Panc1 (cell line): ENCODE measurements around the gene COL23A1. TPM values are rescaled to one million over a fixed set of nuclear protein-coding genes. Genes with fewer than 3 reads are reported as not detected.

Experiments
- ATAC-seq: fragments of 200-7000 bp; cut with Tn5 transposase; 2 replicates; pipeline ENCODE4 v1.9.1; 2020; ENCODE audit warnings: mild to moderate bottlenecking, moderate library complexity
- BruUV-seq: library from RNA; stranded (reverse); fragments of 400-500 nt; replicated peaks from 2 replicates; lab custom pipeline; 2021; lab: Mats Ljungman, UMichigan
- CTCF ChIA-PET: fragments of 300-600 bp; sonication (Branson Sonifier 250); formaldehyde crosslinking; loops from one replicate; lab custom pipeline; 2022; ENCODE audit warnings: antibody characterized with exemption; lab: Charles Lee
- POLR2A ChIA-PET: fragments of 300-600 bp; sonication (Branson Sonifier 250); formaldehyde crosslinking; loops from one replicate; lab custom pipeline; 2022; ENCODE audit warnings: antibody characterized with exemption; lab: Charles Lee
- DNase-seq: peaks from one replicate; pipeline ENCODE4 v3.0.0-alpha.2; 2010; ENCODE audit warnings: low read depth, low spot score
- H3K27ac ChIP-seq: 2 replicates; pipeline ENCODE4 v1.5.1; 2011; ENCODE audit warnings: mild to moderate bottlenecking, low read length, inconsistent platforms
- H3K27me3 ChIP-seq: fragments of 200-500 bp; sonication (Bioruptor generic); 2 replicates; pipeline ENCODE4 v1.6.0; 2014; ENCODE audit warnings: low read length, inconsistent platforms; ENCODE audit not compliant: control insufficient read depth, insufficient read depth
- H3K36me3 ChIP-seq: fragments of 200-500 bp; sonication (Bioruptor generic); 2 replicates; pipeline ENCODE4 v1.5.1; 2014; ENCODE audit warnings: inconsistent platforms, mild to moderate bottlenecking, low read length, moderate library complexity; ENCODE audit not compliant: control insufficient read depth, insufficient read depth
- H3K4me1 ChIP-seq: 2 replicates; pipeline ENCODE4 v1.5.1; 2011; ENCODE audit warnings: inconsistent platforms, mild to moderate bottlenecking, low read length, moderate library complexity; ENCODE audit not compliant: control insufficient read depth, insufficient read depth
- H3K4me3 ChIP-seq, 2 experiments: 2 replicates each; pipeline ENCODE4 v1.5.1; 2011 to 2012; ENCODE audit warnings: low read depth in 2 of 2, low read length in 2 of 2, mild to moderate bottlenecking in 2 of 2, inconsistent platforms in 1 of 2, moderate library complexity in 1 of 2
- H3K9me3 ChIP-seq: fragments of 200-500 bp; sonication (Bioruptor generic); 2 replicates; pipeline ENCODE4 v1.5.1; 2014; ENCODE audit warnings: low read depth, mild to moderate bottlenecking, inconsistent platforms, low read length, moderate library complexity; ENCODE audit not compliant: control insufficient read depth, insufficient read depth
- POLR2AphosphoS5 ChIP-seq: IDR thresholded peaks from 2 replicates; pipeline ENCODE4 v1.6.1; 2012; ENCODE audit warnings: mild to moderate bottlenecking, low read depth, low read length, moderate library complexity
- SIN3A ChIP-seq: IDR thresholded peaks from 2 replicates; pipeline ENCODE4 v1.6.1; 2012; ENCODE audit warnings: low read depth, mild to moderate bottlenecking, low read length, moderate library complexity, borderline replicate concordance; ENCODE audit not compliant: insufficient read depth
- TCF7L2 ChIP-seq: IDR thresholded peaks from 2 replicates; pipeline ENCODE4 v1.6.1; 2011; ENCODE audit warnings: mild to moderate bottlenecking, low read depth, low read length, inconsistent platforms
- in situ Hi-C: cut with HindIII; loops from 2 replicates; pipeline ENCODE4 v1.10.0; 2016; ENCODE audit warnings: low sequenced_read_pairs, low pct_unique_long_range_greater_than_20kb
- intact Hi-C: fragments of 100-400 bp; cut with micrococcal nuclease; formaldehyde crosslinking; loops from one replicate; pipeline ENCODE4 v1.10.0; 2022; ENCODE audit not compliant: unreplicated experiment
- total RNA-seq: library from RNA; stranded (reverse); gene quantifications from one replicate; pipeline ENCODE4 v1.2.1, GENCODE V29; 2021; ENCODE audit not compliant: unreplicated experiment
- TF ChIP-seq, protein P1 (sequence below), 2 experiments: IDR thresholded peaks; 2 replicates each; pipeline ENCODE4 v1.6.1; 2011 to 2012; ENCODE audit warnings: low read depth in 2 of 2, control low read depth in 1 of 2, low read length in 1 of 2, mild to moderate bottlenecking in 1 of 2, moderate library complexity in 1 of 2; ENCODE audit not compliant: insufficient read depth in 1 of 2
- TF ChIP-seq, protein P2 (sequence below): fragments of 450-650 bp; IDR thresholded peaks from 2 replicates; pipeline ENCODE4 v1.5.1; 2017; ENCODE audit warnings: mild to moderate bottlenecking

COL23A1 gene
- total RNA-seq, 1 experiment from 2014 or later, result 0.05 TPM

GRCh38 chr5:178606269-178606668 lies 16.1 kb upstream of the COL23A1 start:
- intact Hi-C loops (no loop called here), in situ Hi-C loops (no loop called here)
- no TSS peak for BruUV-seq
- Histone ChIP-seq H3K36me3 (peaks cover 44% of the 10 kb centered on the region), H3K4me3 (no peak overlapping the region), H3K9me3 (no peaks in the 10 kb centered on the region; the same call in 1 of the 2 replicates), H3K27me3 (no peaks in the 10 kb centered on the region), H3K27ac (no peak overlapping the region), H3K4me1 (no peaks in the 10 kb centered on the region)
- no peak for DNase-seq
- CTCF ChIA-PET, result no interaction called here
- no peak for ATAC-seq
- no peak for TF ChIP-seq TCF7L2
- TF ChIP-seq, protein P1, sequence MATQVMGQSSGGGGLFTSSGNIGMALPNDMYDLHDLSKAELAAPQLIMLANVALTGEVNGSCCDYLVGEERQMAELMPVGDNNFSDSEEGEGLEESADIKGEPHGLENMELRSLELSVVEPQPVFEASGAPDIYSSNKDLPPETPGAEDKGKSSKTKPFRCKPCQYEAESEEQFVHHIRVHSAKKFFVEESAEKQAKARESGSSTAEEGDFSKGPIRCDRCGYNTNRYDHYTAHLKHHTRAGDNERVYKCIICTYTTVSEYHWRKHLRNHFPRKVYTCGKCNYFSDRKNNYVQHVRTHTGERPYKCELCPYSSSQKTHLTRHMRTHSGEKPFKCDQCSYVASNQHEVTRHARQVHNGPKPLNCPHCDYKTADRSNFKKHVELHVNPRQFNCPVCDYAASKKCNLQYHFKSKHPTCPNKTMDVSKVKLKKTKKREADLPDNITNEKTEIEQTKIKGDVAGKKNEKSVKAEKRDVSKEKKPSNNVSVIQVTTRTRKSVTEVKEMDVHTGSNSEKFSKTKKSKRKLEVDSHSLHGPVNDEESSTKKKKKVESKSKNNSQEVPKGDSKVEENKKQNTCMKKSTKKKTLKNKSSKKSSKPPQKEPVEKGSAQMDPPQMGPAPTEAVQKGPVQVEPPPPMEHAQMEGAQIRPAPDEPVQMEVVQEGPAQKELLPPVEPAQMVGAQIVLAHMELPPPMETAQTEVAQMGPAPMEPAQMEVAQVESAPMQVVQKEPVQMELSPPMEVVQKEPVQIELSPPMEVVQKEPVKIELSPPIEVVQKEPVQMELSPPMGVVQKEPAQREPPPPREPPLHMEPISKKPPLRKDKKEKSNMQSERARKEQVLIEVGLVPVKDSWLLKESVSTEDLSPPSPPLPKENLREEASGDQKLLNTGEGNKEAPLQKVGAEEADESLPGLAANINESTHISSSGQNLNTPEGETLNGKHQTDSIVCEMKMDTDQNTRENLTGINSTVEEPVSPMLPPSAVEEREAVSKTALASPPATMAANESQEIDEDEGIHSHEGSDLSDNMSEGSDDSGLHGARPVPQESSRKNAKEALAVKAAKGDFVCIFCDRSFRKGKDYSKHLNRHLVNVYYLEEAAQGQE (IDR thresholded peaks at IDR 0.05; ENCODE audit: insufficient read depth in 1 of 2, low read depth in 2 of 2, low read length in 1 of 2), result no peak
- no peak for TF ChIP-seq SIN3A
- no peak for TF ChIP-seq POLR2AphosphoS5
- TF ChIP-seq, protein P2, sequence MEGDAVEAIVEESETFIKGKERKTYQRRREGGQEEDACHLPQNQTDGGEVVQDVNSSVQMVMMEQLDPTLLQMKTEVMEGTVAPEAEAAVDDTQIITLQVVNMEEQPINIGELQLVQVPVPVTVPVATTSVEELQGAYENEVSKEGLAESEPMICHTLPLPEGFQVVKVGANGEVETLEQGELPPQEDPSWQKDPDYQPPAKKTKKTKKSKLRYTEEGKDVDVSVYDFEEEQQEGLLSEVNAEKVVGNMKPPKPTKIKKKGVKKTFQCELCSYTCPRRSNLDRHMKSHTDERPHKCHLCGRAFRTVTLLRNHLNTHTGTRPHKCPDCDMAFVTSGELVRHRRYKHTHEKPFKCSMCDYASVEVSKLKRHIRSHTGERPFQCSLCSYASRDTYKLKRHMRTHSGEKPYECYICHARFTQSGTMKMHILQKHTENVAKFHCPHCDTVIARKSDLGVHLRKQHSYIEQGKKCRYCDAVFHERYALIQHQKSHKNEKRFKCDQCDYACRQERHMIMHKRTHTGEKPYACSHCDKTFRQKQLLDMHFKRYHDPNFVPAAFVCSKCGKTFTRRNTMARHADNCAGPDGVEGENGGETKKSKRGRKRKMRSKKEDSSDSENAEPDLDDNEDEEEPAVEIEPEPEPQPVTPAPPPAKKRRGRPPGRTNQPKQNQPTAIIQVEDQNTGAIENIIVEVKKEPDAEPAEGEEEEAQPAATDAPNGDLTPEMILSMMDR, result no peak
- POLR2A ChIA-PET, result interaction anchor here (0.5 kb wide), 1 partner anchor 12 kb away, joined by 3 read pairs; no protein-coding TSS in a partner anchor

DNA sequence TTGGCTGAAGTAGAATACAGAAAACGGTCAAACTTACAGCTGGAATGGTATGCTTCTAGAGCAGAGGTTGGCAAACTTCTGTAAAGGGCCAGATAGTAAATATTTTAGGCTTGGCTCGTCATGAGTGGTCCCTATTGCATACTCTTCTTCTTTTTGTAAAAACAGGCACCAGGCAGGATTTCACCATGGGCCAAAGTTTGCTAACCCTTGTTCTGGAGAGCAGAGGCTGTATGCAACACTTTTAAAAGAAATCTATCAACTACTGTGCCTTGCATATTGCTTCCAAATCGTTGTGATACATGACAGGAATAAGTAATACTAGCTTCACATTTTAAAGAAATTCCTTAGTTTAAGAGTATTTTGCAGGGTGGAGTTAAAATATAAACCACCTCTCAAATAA lies 15.6 kb upstream of the COL23A1 start:
- no peak overlapping the region for H3K27ac ChIP-seq
- ATAC-seq (no peak), DNase-seq (no peak)
- no peaks in the 10 kb centered on the region; the same call in 1 of the 2 replicates for H3K9me3 ChIP-seq
- intact Hi-C loops (no loop called here), in situ Hi-C loops (no loop called here)
- no peak overlapping the region for H3K4me3 ChIP-seq
- H3K36me3 ChIP-seq, result peaks cover 41% of the 10 kb centered on the region
- H3K4me1 ChIP-seq, result no peaks in the 10 kb centered on the region
- TF ChIP-seq POLR2AphosphoS5 (no peak), SIN3A (no peak), TCF7L2 (no peak)
- TF ChIP-seq, protein P2, result no peak
- TF ChIP-seq, protein P1 (IDR thresholded peaks at IDR 0.05; ENCODE audit: insufficient read depth in 1 of 2, low read depth in 2 of 2, low read length in 1 of 2), result no peak
- ChIA-PET POLR2A (no interaction called here), CTCF (no interaction called here)
- TSS peak; percentile 12 for BruUV-seq
- H3K27me3 ChIP-seq, result no peaks in the 10 kb centered on the region
